Renal cortex interstitium (tissue), 15 donors: ENCODE data around the gene PCGF2. TPM values are rescaled to one million over a fixed set of nuclear protein-coding genes. Genes with fewer than 3 reads are reported as not detected.
"Not testable (repeated sequence)": the region's sequence is repeated elsewhere in the genome, so short reads cannot be mapped to it uniquely, and the experiment has no call there.

Experiments
- DNase-seq, 11 donors: peaks; one replicate each; pipeline ENCODE4 v3.0.0-alpha.2; 2013; ENCODE audit warnings: low read depth in 9 of 11, low spot score in 4 of 11; ENCODE audit errors: extremely low read depth in 1 of 11
- long read RNA-seq, 16 experiments: transcript quantifications; one replicate each; lab custom pipeline, GENCODE V29; 2026
- polyA plus RNA-seq, 3 donors: library from polyadenylated mRNA; unstranded; fragments of 120-200 nt; gene quantifications; one replicate each; pipeline ENCODE4 v1.2.1, GENCODE V29; 2013; ENCODE audit not compliant: insufficient read length in 3 of 3

Gene PCGF2
- 10 to 100 TPM; 59.7 to 93.8 (median 84.0) TPM for polyA plus RNA-seq
- long read RNA-seq, donor 1, partial matches to known transcripts = 16 of 23 reads
- long read RNA-seq, donor 1, other reads (novel, unspliced or antisense) = 6 of 23 reads
- long read RNA-seq, donor 2, partial matches to known transcripts = 127 of 238 reads
- long read RNA-seq, donor 2, other reads (novel, unspliced or antisense) = 109 of 238 reads
- long read RNA-seq, donor 3, partial matches to known transcripts = 197 of 452 reads
- long read RNA-seq, donor 3, other reads (novel, unspliced or antisense) = 253 of 452 reads
- long read RNA-seq, donor 4, partial matches to known transcripts = 6 of 10 reads
- long read RNA-seq, donor 4, other reads (novel, unspliced or antisense) = 0 of 10 reads
- long read RNA-seq, donor 5 = 0 reads
- long read RNA-seq, donor 6, partial matches to known transcripts = 162 of 295 reads
- long read RNA-seq, donor 6, other reads (novel, unspliced or antisense) = 129 of 295 reads
- long read RNA-seq, donor 7, transcript PCGF2-207 (11 exons, 2,604 nt) = major isoform, 5 of 399 reads
- long read RNA-seq, donor 7, partial matches to known transcripts = 377 of 399 reads
- long read RNA-seq, donor 7, other reads (novel, unspliced or antisense) = 17 of 399 reads
- long read RNA-seq, donor 8 = 0 reads
- long read RNA-seq, donor 9, partial matches to known transcripts = 0 of 11 reads
- long read RNA-seq, donor 9, other reads (novel, unspliced or antisense) = 9 of 11 reads
- long read RNA-seq, donor 10, partial matches to known transcripts = 5 of 14 reads
- long read RNA-seq, donor 10, other reads (novel, unspliced or antisense) = 7 of 14 reads
- long read RNA-seq, donor 11, partial matches to known transcripts = 0 of 11 reads
- long read RNA-seq, donor 11, other reads (novel, unspliced or antisense) = 8 of 11 reads
- long read RNA-seq, donor 12 = 0 reads
- long read RNA-seq, donor 13 = 0 reads
- long read RNA-seq, donor 14, partial matches to known transcripts = 343 of 359 reads
- long read RNA-seq, donor 14, other reads (novel, unspliced or antisense) = 15 of 359 reads
- long read RNA-seq, donor 15, partial matches to known transcripts = 11 of 12 reads
- long read RNA-seq, donor 15, other reads (novel, unspliced or antisense) = 0 of 12 reads
- long read RNA-seq, donor 16, transcript PCGF2-207 (11 exons, 2,604 nt) = major isoform, 10 of 692 reads
- long read RNA-seq, donor 16, partial matches to known transcripts = 671 of 692 reads
- long read RNA-seq, donor 16, other reads (novel, unspliced or antisense) = 10 of 692 reads

GRCh38 chr17:38748149-38748891 lies at the start of gene PCGF2:
TSS of gene PCGF2 (minus strand) at chr17:38748336. CDS start at chr17:38740402, 7,934 bp downstream.
- DNase-seq = peak in 10 of 11 donors; percentile 87 to 97 (median 94)

GRCh38 chr17:38797828-38798227 lies 49.7 kb upstream of the PCGF2 start:
- DNase-seq = no peak

- DNase-seq = no peak
These were observed 49.0 kb upstream of the PCGF2 start for GRCh38 chr17:38797158-38797490.

DNA sequence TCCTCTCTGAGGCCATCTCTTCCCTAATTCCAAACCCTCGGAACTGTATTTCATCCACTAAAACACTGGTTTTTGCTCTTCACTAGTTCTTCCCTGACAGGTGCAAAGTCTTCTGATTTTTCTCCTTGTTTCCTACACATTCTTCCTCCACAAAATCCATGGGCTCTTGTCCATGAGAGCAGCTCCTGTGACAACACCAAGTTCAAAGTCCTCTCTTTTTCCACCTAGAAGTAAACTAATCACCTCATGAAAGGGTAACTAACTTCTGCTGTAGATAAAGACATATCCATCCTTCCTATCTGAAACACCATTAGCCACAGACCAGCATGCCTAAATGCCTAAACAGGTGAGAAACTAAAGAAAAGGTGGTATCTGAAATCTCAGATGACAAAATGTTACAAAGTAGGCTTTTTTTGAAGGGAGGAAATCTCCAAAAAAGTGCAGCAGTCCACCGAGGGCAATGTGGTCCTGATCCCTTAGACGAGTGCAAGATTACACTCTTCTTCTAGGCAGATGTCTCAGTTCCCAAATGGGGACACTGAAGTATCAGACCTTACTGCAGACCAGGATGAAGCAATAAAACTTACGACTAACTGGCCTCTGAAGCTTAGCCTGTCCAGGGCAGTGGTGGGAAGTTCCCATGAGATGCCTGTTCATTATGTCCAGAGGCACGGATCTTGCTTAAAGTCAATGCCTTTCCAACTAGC lies 48.5 kb upstream of the PCGF2 start:
- no peak for DNase-seq

GRCh38 chr17:38794221-38794620 lies 46.1 kb upstream of the PCGF2 start:
- DNase-seq = no peak

DNA sequence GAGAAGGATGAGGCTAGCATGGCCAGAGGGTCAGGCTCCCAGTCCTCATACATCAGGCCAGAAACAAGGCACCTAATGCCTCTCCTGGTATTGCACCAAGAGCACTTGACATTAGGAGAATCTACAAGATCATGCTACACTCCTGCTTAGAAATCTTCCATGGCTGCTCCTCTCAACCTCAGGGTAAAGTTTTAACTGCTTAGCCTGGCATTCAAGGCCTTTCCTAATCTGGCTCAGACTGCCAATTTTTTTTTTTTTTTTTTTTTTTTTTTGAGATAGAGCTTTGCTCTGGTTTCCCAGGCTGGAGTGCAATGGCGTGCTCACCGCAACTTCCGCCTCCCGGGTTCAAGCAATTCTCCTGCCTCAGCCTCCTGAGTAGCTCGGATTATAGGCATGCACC lies 43.0 kb upstream of the PCGF2 start:
- no peak for DNase-seq

- DNase-seq = not testable (repeated sequence)
These were observed 42.1 kb upstream of the PCGF2 start for GRCh38 chr17:38790148-38790707.

DNA sequence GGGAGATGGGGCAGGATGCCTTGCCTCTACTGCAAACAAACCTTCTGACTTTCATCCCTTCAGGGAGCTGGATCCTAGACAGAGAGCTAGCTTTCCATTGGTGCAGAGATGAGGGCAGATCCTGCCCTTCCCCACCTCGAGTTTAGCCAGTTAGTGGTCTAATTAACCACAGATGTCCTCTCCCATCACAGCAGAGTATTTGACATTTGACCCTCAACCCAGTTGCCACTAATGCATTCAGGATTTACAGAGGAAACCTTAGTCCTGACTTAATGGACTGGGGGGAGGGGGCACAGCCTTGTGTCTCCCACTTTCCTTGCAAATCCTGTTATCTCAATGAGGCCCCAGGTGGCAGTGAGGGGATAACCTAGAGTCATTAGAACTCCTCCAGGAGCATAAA lies 41.0 kb upstream of the PCGF2 start:
- DNase-seq = no peak

DNA sequence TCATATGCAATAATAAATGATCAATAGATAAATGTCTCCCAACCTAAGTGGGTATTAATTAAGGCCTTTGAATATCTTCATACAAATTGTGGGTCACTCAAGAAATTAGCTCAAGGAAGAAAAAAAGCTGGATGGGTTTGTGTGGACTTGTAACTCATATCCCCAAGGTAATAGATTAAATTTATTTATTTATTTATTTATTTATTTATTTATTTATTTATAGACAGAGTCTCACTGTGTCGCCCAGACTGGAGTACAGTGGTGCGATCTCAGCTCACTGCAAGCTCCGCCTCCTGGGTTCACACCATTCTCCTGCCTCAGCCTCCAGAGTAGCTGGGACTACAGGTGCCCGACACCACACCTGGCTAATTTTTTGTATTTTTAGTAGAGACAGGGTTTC lies 39.9 kb upstream of the PCGF2 start:
- DNase-seq = not testable (repeated sequence)

DNA sequence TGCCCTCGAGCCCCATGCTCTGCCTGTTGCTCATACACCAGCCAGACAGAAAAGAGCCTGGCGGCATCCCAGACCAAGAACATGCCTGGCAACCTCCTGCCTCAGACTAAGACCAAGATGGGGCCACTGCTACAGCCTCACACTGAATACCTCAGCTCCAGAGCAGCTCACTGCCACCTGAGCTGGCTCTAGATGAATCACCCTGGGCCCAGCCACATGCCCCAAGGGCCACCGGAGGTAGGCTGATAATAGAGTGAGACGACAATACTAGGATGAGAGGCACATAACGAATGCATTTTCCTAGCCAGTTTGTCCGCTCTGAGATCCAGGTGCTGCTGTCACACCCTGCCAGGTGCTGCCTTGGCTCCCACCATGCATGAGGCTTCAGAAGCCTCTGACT lies 38.2 kb upstream of the PCGF2 start:
- DNase-seq = no peak

DNA sequence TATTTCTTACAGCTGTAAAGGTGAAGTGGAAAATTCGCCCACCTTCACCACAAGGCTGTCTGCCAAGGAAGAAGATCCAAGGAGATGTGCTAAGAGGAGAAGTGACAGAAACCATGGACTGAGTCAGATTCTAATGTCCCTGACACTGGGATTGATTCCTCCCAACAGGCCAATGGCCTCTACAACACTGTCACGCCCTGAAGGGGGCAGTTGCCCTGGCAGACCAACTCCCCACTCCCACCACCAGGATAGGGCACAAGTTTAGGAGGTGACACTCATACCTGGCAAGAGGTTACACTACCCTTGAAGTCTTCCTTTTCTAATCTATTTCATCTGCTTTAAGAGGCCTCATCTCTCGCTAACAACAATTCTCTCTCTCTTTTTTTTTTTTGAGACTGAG lies 35.1 kb upstream of the PCGF2 start:
- no peak for DNase-seq

DNA sequence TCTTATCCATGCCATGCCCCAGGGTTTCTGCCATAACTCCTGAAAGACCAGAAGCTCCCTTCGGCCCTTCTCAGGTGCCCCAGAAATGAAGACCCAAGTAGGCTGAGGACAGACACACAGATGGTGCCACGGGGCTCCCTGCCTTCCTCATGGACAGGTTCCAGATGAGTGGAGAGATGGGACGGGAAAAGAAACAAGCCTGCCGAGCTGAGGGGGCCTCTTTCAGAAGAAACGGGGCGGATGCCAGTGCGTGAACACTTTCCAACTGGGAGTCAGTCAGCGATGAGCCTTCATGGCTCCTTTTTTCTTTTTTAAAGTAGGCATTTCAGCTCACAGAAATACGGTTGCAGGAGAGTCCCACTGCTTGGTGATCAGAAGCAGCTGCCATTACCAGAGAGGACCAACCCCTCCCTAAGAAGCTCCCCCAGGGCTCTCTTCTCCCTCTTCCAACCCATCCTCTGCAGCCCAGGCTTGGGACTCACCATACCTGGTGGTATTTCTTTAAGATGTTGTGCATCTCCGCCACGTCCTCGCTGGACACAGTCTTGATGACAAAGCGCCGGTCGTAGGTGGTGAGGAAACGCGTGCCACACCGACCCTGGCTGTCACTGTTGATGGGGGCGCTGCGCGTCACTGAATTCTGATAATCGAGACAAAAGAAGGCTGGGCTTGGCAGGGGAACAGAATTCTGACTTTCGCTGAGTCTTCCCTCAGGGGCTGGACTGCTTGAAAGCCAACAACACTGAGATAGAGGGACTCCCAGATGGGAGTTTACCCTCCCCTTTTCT lies 32.0 kb upstream of the PCGF2 start:
- no peak for DNase-seq

DNA sequence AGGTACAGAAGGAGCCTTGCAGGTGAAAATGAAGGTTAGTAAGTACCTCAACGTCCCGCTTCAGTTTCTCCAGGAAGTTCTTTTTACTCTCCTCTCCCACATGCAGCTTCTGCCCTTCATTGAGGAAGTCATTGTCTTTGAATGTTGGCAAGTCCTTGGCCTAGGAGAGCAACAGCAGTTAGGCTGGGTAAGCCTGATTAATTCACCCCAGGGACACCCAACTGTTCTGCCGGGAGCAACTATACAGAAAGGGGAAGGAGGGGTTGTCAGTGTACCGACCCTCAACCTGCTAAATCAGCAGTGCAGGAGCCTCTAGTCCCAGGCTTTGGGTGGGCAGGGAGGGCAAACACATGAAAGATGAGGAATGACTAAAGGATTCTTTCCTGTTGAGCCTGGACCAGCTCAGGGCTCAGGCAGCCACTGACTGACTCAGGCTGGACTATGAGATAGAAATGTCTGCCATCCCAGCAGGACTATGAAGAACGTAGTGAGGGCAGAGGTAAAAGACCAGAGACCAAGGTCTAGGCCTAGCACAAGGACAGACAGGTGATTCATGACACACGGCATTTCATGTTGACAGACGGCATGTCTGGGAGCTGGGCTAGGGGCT lies 29.6 kb upstream of the PCGF2 start:
- no peak for DNase-seq

GRCh38 chr17:38773258-38773657 lies 25.1 kb upstream of the PCGF2 start:
- DNase-seq = no peak

DNA sequence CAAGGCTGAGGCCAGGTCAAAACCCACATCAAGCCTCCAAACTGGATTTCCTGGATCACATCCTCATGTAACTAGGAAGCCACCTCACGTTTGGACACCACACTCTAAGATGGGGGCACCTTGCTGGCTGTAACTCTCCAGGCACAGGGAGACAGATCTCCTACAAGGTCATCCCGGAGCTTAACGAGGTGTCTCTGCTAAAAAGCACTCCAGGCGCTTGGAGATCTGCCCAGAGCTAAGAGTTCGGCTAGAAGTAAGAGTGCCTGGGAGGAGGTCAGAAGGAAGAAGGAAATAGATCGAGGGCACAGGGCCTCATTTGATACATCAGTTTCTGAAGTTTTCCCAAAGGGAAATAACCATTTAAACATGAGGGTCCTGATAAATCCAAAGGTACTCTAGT lies 20.3 kb upstream of the PCGF2 start:
- no peak for DNase-seq

DNA sequence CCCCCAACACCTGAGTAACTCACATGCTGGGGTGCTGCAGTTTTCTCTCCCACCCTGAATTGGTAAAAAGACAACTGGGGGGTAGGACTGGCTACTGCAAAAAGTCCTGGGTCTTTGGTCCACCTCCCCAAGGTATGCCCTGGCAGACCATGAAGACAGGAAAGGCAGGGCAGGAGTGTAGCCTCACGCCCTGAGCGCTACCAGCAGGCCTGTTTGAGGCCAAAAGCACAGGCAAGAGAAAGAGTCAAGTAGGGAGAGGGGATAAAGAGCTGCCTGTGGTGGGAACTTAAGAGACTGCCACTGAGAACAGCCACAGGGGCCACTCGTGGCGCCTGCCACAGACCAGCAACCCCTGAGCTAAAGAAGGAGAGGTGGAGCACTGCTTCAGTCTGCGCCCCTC lies 18.2 kb upstream of the PCGF2 start:
- DNase-seq = no peak

- DNase-seq = no peak
These were observed 14.1 kb upstream of the PCGF2 start for GRCh38 chr17:38762231-38762630.
